CD4-positive, alpha-beta T cell treated with Interleukin-6 at 100 ng/mL for 8 hours (primary cell): ENCODE results near the gene TMEM235.

ENCODE experiments used
- DNase-seq: peaks from one replicate; pipeline ENCODE4 v3.0.0-alpha.2; 2020; ENCODE audit warnings: mixed read lengths, low spot score

The TMEM235 gene

GRCh38 chr17:78230996-78231935 is at the start of gene TMEM235:
TSS of gene TMEM235 (plus strand) at chr17:78231631. CDS start at chr17:78232024, 393 bp downstream.
- no peak for DNase-seq

DNA sequence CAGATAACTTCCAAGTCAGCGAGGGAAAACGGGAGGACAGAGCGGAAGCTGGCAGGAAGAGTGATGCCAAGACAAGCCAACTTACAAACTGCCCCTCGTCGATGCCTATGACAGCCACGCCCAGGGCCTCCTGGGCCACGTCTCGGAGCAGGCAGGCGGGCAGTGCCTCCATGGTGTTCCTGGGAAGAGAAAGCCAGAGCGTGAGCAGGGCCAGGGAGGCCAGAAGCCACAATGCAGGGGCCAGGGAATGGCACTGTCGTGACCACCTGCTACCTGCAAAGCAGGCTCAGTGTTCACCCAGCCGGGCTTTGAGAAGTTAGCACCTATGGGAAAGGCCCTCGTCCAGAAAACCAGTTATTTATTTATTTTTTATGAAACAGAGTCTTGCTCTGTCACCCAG is 48.9 kb upstream of the TMEM235 start:
- no peak for DNase-seq

GRCh38 chr17:78183916-78184315 is 47.5 kb upstream of the TMEM235 start:
- no peak for DNase-seq

DNA sequence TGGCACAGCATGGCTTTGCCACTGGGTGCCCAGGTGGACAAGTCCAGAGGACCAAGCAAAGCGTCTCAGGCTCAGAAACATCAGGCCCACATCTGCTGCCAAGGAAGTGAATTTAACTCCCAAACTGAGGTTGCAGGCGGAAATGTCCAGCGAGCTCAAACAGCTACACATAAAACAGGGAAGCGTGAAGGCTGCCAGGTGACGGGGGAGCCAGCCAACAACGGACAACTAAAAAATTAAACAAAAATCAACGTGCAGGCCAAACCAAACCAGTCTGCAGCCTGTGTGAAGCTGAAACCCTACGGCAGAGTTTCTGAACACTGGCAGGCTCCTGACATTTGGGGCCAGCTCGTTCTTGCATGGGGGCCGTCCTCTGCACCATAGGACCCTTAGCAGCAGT is 47.1 kb upstream of the TMEM235 start:
- no peak for DNase-seq

- no peak for DNase-seq
These were observed 46.6 kb upstream of the TMEM235 start for GRCh38 chr17:78184868-78185267.

DNA sequence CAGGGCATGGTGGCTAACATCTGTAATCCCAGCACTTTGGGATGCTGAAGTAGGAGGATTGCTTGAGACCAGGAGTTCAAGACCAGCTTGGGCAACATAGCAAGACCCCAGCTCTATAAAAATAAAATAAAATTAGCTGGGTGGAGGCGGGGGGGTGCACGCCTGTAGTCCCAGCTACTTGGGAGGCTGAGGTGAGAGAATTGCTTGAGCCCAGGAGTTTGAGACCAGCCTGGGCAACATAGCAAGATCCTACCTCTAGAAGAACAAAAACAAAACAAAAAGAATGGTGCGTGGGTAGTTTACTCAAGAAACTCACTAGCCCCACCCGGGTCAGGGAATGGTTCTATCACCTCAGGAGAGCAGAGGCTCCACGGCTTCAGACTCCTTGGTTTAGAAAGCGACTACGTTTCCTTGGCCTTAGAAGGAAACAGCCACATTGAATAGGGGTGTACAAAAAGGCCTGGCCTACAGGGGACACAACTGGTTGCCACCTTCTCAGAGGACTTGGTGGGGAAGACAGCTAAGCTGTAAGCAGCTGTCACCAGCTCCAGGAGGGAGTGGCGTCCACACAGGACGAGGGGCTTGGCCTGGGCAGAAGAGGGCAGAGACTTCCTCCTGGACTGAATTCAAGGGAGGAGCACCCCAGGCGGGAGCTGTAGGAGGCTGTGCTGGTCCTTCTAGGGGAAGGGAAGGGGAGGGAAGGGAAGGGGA is 45.3 kb upstream of the TMEM235 start:
- DNase-seq = no peak

GRCh38 chr17:78186692-78187595 is 44.5 kb upstream of the TMEM235 start, which contains the start of the genes AFMID and TK1:
TSS of gene AFMID (plus strand) at chr17:78187362. CDS start at chr17:78187371, 9 bp downstream.
TSS of gene TK1 (minus strand) at chr17:78187052. CDS start at chr17:78186994, 58 bp downstream.
- peak; percentile 79 for DNase-seq

- DNase-seq = no peak
These were observed 34.7 kb upstream of the TMEM235 start for GRCh38 chr17:78196716-78197115.

DNA sequence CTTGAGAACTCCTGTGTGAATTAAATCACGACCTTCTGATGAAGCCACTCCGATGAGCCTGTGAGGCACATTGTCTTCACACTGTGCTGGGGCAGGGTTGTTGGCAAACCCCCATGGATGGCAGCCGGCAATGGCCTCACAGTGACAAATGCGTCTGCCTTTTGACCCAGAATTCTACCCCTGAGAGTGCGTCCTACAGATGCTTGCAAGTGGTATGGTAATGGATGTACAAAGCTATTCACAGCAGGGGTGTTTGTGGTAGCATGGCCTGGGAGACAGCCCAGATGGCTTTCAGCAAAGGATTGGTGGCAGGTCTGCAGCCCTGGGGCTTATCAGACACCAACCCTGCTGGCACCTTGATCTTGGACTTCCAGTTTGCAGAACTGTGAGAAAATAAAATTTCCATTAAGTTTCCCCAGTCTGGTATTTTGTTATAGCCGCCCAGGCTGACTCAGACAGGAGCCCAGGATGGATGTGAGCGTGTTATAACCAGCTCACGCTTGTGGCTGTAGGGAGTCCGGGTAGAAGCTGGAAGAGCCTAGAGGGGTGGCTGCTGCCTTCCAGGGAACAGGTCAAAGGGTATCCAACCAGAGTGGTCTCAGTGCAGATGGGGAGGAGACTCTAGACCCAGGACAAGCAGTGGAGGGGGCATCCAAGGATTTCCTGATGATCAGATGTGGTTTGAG is 34.1 kb upstream of the TMEM235 start:
- DNase-seq = no peak

DNA sequence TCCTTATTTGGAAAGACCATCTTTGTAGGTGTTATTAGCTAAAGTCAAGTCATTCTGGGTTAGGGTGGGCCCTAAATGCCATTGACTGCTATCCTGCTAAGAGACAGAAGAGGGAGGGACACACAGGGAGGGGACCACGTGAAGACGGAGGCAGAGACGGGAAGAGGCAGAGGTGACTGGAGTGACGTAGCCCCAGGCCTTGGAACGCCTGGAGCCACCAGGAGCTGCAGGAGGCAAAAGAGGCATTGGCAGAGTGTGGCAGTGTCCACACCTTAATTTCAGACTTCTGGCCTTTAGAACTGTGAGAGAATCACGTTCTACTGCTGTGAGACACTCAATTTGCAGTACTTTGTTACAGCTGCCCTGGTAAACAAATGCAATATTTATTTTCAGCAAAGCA is 31.0 kb upstream of the TMEM235 start:
- DNase-seq = no peak

DNA sequence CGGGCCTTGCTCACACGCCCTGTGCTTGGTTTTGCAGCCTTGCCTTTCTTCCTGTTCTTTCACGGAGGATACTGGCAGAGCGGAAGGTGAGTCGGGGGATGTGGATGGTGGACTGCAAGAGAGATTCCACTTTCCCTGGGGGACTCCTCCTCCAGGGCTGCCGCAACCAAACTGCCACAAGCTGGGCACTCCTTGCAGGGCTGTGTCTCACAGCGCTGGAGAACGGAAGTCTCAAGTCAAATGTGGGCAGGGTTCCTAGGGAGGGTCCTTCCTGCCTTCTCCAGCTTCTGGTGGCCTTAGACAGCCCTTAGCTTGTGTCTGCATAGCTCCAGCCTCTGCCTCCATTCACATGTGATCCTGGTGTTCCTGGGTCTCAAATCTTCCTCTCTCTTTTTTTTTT is 28.8 kb upstream of the TMEM235 start:
- no peak for DNase-seq

DNA sequence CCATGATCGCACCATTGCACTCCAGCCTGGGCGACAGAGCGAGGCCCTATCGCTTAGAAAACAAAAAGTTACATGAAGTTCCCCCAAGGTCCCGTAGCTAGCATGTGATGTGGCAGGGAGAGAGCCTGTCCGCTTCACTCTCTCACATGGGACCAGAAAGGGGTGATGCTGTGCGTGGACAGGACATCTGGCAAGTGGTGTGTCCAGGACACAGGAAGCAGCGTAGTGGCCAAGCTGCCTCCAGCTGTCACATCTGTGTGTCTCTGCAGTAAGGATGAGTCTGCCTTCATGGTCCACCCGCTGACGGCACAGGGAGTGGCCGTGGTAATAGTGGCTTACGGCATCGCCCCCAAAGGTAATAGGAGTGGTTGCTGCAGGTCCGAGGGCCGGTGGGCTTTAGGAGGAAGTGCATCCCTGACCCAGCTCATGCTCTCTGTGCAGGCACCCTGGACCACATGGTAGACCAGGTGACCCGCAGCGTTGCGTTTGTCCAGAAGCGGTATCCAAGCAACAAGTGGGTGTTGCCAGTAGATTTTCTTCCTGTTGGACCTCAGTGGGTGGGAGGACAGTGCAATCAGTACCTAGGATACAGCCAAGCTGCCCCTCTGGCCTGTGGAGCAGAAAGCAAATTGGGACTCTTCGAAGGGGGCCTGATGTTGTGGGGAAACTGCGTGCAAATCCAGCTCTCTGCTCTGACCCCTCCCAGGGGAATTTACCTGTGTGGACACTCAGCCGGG is 26.9 kb upstream of the TMEM235 start:
- DNase-seq = no peak

GRCh38 chr17:78205124-78205775 is 26.2 kb upstream of the TMEM235 start:
- DNase-seq = no peak

- DNase-seq = no peak
These were observed 25.1 kb upstream of the TMEM235 start for GRCh38 chr17:78206298-78206697.

DNA sequence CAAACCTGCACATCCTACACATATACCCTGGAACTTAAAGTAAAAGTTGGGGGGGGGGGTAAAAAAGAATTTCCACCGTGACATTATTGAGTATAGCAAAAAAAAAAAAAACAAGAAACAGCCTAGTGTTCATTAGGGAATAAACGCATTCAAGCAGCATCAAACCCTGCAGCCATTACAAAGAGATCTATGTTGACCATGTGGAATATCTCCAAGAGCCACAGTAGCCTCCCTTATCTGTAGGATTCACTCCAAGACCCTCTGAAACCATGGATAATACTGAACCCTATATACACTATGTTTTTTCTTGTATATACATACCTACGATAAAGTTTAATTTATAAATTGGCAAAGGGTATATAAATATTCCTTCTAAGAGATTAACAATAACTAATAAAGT is 22.9 kb upstream of the TMEM235 start:
- no peak for DNase-seq

- DNase-seq = no peak
These were observed 21.3 kb upstream of the TMEM235 start for GRCh38 chr17:78210111-78210510.

- no peak for DNase-seq
These were observed 20.4 kb upstream of the TMEM235 start for GRCh38 chr17:78211032-78211431.

DNA sequence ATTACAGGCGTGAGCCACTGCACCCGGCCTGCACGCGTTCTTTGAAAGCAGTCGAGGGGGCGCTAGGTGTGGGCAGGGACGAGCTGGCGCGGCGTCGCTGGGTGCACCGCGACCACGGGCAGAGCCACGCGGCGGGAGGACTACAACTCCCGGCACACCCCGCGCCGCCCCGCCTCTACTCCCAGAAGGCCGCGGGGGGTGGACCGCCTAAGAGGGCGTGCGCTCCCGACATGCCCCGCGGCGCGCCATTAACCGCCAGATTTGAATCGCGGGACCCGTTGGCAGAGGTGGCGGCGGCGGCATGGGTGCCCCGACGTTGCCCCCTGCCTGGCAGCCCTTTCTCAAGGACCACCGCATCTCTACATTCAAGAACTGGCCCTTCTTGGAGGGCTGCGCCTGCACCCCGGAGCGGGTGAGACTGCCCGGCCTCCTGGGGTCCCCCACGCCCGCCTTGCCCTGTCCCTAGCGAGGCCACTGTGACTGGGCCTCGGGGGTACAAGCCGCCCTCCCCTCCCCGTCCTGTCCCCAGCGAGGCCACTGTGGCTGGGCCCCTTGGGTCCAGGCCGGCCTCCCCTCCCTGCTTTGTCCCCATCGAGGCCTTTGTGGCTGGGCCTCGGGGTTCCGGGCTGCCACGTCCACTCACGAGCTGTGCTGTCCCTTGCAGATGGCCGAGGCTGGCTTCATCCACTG is 17.3 kb upstream of the TMEM235 start, which contains the start of gene BIRC5:
Gene BIRC5, plus strand, starts transcription at position 238 of the 690 bp plus-strand sequence. Its CDS starts 64 bp downstream, at position 302.
- peak; percentile 86 for DNase-seq

GRCh38 chr17:78214706-78215061 is 16.7 kb upstream of the TMEM235 start:
- DNase-seq = no peak
